ENCODE results near the gene KCNG2. TPM values are rescaled to one million over a fixed set of nuclear protein-coding genes. Genes with fewer than 3 reads are reported as not detected.

The KCNG2 gene
- total RNA-seq, 4 donors from 2014 or later = 0.41 to 6.7 TPM; not detected in 2

DNA sequence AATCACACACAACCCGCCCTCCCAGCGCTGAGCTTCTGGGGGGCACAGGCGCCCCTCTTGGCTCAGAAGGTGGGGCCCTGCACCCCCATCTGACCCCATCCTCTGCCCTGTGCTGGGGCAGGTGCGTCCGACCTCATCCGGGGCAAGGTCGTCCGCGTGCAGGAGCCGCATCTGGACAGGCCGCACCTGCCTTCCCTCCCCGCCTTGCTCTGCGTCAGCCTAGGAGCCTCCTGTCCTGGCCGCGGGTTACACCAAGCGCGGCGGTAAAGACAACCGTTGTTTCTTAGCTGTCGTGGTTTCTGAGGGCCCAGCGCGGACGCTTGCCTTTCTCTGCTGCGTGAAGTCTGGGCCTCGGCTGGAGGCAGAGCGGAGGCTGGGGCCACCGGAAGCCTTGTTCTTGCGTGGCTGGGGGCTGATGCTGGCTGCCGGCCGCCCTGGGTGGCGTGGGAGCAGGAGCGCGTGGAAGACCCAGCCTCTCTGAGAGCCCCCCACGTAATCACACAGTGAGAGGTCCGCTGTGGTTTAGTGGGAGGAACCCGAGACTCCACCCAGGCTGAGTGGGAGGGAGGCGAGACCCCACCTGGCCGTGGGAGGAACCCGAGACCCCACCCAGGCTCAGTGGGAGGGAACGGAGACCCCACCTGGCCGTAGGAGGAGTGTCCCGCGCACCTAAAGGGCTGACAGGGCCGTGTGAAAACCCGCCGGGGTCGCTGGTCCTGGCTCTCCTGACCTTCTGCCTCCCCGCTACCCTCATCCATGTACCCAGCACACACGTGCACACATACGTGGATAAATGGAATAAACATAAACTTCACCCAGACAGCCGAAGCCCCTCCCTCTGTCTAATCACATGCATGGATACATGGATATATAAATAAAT, 51.8 kb downstream of the KCNG2 start:
- no peak overlapping the region for H3K27ac ChIP-seq
- no peaks in the 10 kb centered on the region for H3K27me3 ChIP-seq
- H3K9me3 ChIP-seq = no peaks in the 10 kb centered on the region
- H3K4me1 ChIP-seq = no peaks in the 10 kb centered on the region
- H3K36me3 ChIP-seq = no peaks in the 10 kb centered on the region
- DNase-seq = no peak
- no peak overlapping the region for H3K4me3 ChIP-seq
- TF ChIP-seq POLR2A (IDR thresholded peaks at IDR 0.05) = no peak
- no peak for TF ChIP-seq EP300 (IDR thresholded peaks at IDR 0.05; ENCODE audit: low read depth)
- intact Hi-C loops (cut with DNase I; ENCODE audit: low total_unique reads) (no loop called here), in situ Hi-C loops (cut with MboI; ENCODE audit: low pct_ligation_motif_present in 1 of 4, low pct_unique_long_range_greater_than_20kb in 1 of 4, low sequenced_read_pairs in 3 of 4) (no loop called here)
- WGBS, 2 donors (ENCODE audit: low coverage in 1 of 2) = 87 to 94% methylated on average over 3 to 48 of the region's 51 CpGs

DNA sequence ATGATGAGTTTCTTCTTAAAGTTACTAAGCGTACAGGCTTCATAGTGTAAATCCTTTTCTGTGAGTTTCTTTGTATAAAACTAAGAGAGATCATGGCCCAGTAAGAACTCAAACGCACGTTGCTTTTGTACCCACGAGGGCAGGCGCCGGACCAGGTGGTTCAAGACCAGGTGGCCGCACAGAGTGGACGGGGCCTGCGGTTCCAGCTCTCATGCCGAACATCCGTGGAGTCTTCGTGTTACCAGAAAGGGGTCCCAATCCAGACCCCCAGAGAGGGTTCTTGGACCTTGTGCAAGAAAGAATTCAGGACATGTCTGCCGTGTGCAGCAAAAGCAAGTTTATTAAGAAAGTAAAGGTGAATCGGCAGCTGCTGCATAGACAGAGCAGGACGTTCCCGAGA, 53.0 kb downstream of the KCNG2 start:
- no peak for DNase-seq
- H3K27ac ChIP-seq = no peak overlapping the region
- peaks cover 1% of the 10 kb centered on the region for H3K27me3 ChIP-seq
- in situ Hi-C loops (cut with MboI; ENCODE audit: low pct_ligation_motif_present in 1 of 4, low pct_unique_long_range_greater_than_20kb in 1 of 4, low sequenced_read_pairs in 3 of 4) (no loop called here), intact Hi-C loops (cut with DNase I; ENCODE audit: low total_unique reads) (no loop called here)
- no peak for TF ChIP-seq POLR2A (IDR thresholded peaks at IDR 0.05)
- TF ChIP-seq, protein P1, sequence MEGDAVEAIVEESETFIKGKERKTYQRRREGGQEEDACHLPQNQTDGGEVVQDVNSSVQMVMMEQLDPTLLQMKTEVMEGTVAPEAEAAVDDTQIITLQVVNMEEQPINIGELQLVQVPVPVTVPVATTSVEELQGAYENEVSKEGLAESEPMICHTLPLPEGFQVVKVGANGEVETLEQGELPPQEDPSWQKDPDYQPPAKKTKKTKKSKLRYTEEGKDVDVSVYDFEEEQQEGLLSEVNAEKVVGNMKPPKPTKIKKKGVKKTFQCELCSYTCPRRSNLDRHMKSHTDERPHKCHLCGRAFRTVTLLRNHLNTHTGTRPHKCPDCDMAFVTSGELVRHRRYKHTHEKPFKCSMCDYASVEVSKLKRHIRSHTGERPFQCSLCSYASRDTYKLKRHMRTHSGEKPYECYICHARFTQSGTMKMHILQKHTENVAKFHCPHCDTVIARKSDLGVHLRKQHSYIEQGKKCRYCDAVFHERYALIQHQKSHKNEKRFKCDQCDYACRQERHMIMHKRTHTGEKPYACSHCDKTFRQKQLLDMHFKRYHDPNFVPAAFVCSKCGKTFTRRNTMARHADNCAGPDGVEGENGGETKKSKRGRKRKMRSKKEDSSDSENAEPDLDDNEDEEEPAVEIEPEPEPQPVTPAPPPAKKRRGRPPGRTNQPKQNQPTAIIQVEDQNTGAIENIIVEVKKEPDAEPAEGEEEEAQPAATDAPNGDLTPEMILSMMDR (IDR thresholded peaks at IDR 0.05) = no peak
- no peak for TF ChIP-seq POLR2AphosphoS5 (IDR thresholded peaks at IDR 0.05)
- no peak for TF ChIP-seq EP300 (IDR thresholded peaks at IDR 0.05; ENCODE audit: low read depth)
- no peaks in the 10 kb centered on the region for H3K4me1 ChIP-seq
- no peak overlapping the region for H3K4me3 ChIP-seq
- 85 to 88% methylated on average over 10 to 16 of the region's 16 CpGs for WGBS, 2 donors (ENCODE audit: low coverage in 1 of 2)
- no peaks in the 10 kb centered on the region for H3K9me3 ChIP-seq
- H3K36me3 ChIP-seq = no peaks in the 10 kb centered on the region

DNA sequence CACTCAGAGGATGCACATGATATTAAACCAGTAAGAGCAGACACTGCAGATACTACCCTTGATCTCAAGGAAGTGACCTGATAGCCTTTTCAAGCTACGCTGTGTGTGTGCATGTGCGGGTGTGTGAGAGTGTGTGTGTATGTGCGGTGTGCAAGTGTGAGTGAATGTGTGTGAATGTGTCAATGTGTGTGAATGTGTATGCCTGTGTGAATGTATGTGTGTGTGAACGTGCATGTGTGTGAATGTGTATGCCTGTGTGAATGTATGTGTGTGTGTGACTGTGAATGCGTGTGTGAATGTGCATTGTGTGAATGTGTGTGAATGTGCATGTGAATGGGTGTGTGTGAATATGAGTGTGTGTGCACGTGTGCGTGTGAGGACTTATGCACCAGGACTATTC, 53.8 kb downstream of the KCNG2 start:
- Histone ChIP-seq H3K4me3 (no peak overlapping the region), H3K27ac (no peak overlapping the region), H3K9me3 (no peaks in the 10 kb centered on the region), H3K36me3 (no peaks in the 10 kb centered on the region), H3K4me1 (no peaks in the 10 kb centered on the region), H3K27me3 (peaks cover 9% of the 10 kb centered on the region)
- no peak for DNase-seq
- no peak for TF ChIP-seq POLR2AphosphoS5 (IDR thresholded peaks at IDR 0.05)
- TF ChIP-seq EP300 (IDR thresholded peaks at IDR 0.05; ENCODE audit: low read depth) = no peak
- TF ChIP-seq, protein P1 (IDR thresholded peaks at IDR 0.05) = no peak
- TF ChIP-seq POLR2A (IDR thresholded peaks at IDR 0.05) = no peak
- 89 to 96% methylated on average over 7 of the region's 7 CpGs for WGBS, 2 donors (ENCODE audit: low coverage in 1 of 2)
- in situ Hi-C loops (cut with MboI; ENCODE audit: low pct_ligation_motif_present in 1 of 4, low pct_unique_long_range_greater_than_20kb in 1 of 4, low sequenced_read_pairs in 3 of 4) = no loop called here
- intact Hi-C loops (cut with DNase I; ENCODE audit: low total_unique reads) = no loop called here

DNA sequence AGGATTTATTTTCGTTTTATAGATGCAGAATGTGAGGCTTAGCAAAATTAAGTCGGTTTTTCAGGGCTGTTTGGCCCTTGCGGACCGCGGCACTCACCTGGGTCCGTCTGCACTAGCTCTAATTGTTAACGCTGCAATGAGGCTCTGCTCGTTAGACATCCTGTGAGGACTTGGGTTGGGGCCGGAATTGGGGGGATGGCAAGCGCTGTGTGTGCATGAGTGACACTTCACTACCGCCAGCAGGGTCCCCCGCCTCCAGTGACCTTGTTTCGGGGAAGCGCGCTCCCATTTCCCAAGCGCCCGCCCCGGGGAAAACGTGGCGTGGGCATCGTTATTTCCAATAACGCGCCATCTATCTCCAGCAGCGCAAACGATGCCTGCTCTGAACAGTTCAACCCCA, 54.2 kb downstream of the KCNG2 start:
- DNase-seq = no peak

More for the DNA sequence above, 54.2 kb downstream of the KCNG2 start:
- Histone ChIP-seq H3K27me3 (peaks cover 9% of the 10 kb centered on the region), H3K4me1 (no peaks in the 10 kb centered on the region), H3K9me3 (no peaks in the 10 kb centered on the region), H3K36me3 (no peaks in the 10 kb centered on the region), H3K4me3 (no peak overlapping the region), H3K27ac (no peak overlapping the region)
- in situ Hi-C loops (cut with MboI; ENCODE audit: low pct_ligation_motif_present in 1 of 4, low pct_unique_long_range_greater_than_20kb in 1 of 4, low sequenced_read_pairs in 3 of 4) (no loop called here), intact Hi-C loops (cut with DNase I; ENCODE audit: low total_unique reads) (no loop called here)
- TF ChIP-seq POLR2A (IDR thresholded peaks at IDR 0.05) (no peak), EP300 (IDR thresholded peaks at IDR 0.05; ENCODE audit: low read depth) (no peak), POLR2AphosphoS5 (IDR thresholded peaks at IDR 0.05) (no peak)
- TF ChIP-seq, protein P1 (IDR thresholded peaks at IDR 0.05) = no peak
- whole genome bisulfite sequencing, 2 donors (ENCODE audit: low coverage in 1 of 2) = 89% methylated on average over 25 of the region's 25 CpGs; no CpG with 5 or more reads in 1 of the 2 donors

Data from transverse colon (tissue), 4 donors.